CD8-positive, alpha-beta memory T cell (primary cell): ENCODE results near the gene NCAM1. TPM values are rescaled to one million over a fixed set of nuclear protein-coding genes. Genes with fewer than 3 reads are reported as not detected.

Experiments used
- CTCF ChIA-PET: fragments of 350-600 bp; sonication (Branson Sonifier 250); formaldehyde crosslinking; loops from one replicate; lab custom pipeline; 2021; ENCODE audit warnings: antibody characterized with exemption; lab: Charles Lee
- POLR2A ChIA-PET: fragments of 350-600 bp; sonication (Branson Sonifier 250); formaldehyde crosslinking; loops from one replicate; lab custom pipeline; 2021; ENCODE audit warnings: antibody characterized with exemption; lab: Charles Lee
- DNase-seq, 5 donors: peaks; one replicate each; pipeline versions ENCODE4 v3.0.0 to v3.0.0-alpha.2; 2020 to 2022; ENCODE audit warnings: mixed read lengths in 1 of 5
- H3K27ac ChIP-seq: one replicate; pipeline ENCODE4 v1.7.0; 2013; ENCODE audit warnings: low read depth, mild to moderate bottlenecking, low read length, moderate library complexity
- H3K27me3 ChIP-seq: 2 replicates; pipeline ENCODE4 v1.7.0; 2013; ENCODE audit warnings: low read length, mild to moderate bottlenecking; ENCODE audit not compliant: insufficient read depth, poor library complexity, severe bottlenecking
- H3K36me3 ChIP-seq: 2 replicates; pipeline ENCODE4 v1.7.0; 2013; ENCODE audit warnings: mild to moderate bottlenecking, low read length, moderate library complexity; ENCODE audit not compliant: insufficient read depth
- H3K4me1 ChIP-seq: 2 replicates; pipeline ENCODE4 v1.7.0; 2013; ENCODE audit warnings: mild to moderate bottlenecking, low read length, moderate library complexity; ENCODE audit not compliant: insufficient read depth
- H3K4me3 ChIP-seq: 2 replicates; pipeline ENCODE4 v1.7.0; 2013; ENCODE audit warnings: mild to moderate bottlenecking, low read length
- H3K9me3 ChIP-seq: 2 replicates; pipeline ENCODE4 v1.7.0; 2013; ENCODE audit warnings: mild to moderate bottlenecking, low read length
- H3K27ac Mint-ChIP-seq, 8 donors: one replicate each; pipeline ENCODE4 v1.8.0; 2020 to 2021; ENCODE audit warnings: mixed read lengths in 8 of 8, mild to moderate bottlenecking in 6 of 8, inconsistent platforms in 3 of 8, moderate library complexity in 3 of 8
- H3K27me3 Mint-ChIP-seq, 2 donors: one replicate each; pipeline ENCODE4 v1.8.0; 2020 to 2021; ENCODE audit warnings: mixed read lengths in 2 of 2, mild to moderate bottlenecking in 1 of 2, moderate library complexity in 1 of 2
- H3K36me3 Mint-ChIP-seq, 3 donors: one replicate each; pipeline ENCODE4 v1.8.0; 2020 to 2021; ENCODE audit warnings: mixed read lengths in 3 of 3, inconsistent platforms in 1 of 3, mild to moderate bottlenecking in 1 of 3
- H3K4me1 Mint-ChIP-seq, 3 donors: one replicate each; pipeline ENCODE4 v1.8.0; 2020 to 2021; ENCODE audit warnings: mixed read lengths in 3 of 3, inconsistent platforms in 1 of 3, mild to moderate bottlenecking in 1 of 3
- H3K4me3 Mint-ChIP-seq, 7 donors: one replicate each; pipeline ENCODE4 v1.8.0; 2020 to 2021; ENCODE audit warnings: mixed read lengths in 7 of 7, mild to moderate bottlenecking in 6 of 7, moderate library complexity in 4 of 7, inconsistent platforms in 2 of 7
- H3K9me3 Mint-ChIP-seq, 5 donors: one replicate each; pipeline ENCODE4 v1.8.0; 2020 to 2022; ENCODE audit warnings: mixed read lengths in 5 of 5, mild to moderate bottlenecking in 3 of 5, moderate library complexity in 2 of 5, inconsistent platforms in 1 of 5
- polyA plus RNA-seq: library from polyadenylated mRNA; unstranded; fragments of 300-500 nt; fragmentation: Illumina TruSeq; gene quantifications from one replicate; pipeline ENCODE4 v1.2.3, GENCODE V29; 2021
- total RNA-seq, 2 experiments: library from RNA; stranded (reverse); gene quantifications; one replicate each; pipeline ENCODE4 v1.2.3, GENCODE V29; 2021

NCAM1 gene
- total and polyA plus RNA-seq, 3 experiments from 2014 or later = 0.16 to 1.7 TPM; not detected in 1

DNA sequence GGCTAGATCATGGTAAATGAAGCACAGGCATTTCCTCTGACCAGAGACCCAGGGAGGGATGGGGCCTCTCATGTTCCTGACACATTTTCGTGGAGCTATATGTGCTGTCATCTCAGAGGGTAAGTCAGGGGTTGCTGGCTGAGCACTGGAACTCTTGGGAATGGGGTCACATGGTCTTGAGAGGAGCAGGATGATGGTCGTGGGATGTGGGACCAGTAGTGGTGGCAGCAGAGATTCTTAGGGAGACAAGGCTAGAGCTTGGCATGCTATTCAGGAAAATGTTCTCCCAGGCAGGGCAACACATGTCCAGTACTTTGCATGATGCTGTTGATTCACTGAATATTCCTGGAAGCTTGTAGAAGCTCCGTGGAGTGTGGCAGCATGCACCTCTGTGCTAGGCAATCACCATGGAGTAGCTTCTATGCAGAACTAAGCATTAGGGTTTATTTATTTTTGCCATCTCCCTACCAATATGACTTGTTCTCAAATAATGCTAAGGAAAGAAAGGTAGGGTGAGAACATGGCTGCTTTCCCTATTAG is 321.7 kb downstream of the NCAM1 start:
- Histone ChIP-seq H3K4me1 (no peaks in the 10 kb centered on the region), H3K4me3 (no peak overlapping the region), H3K9me3 (no peaks in the 10 kb centered on the region), H3K27ac (no peak overlapping the region), H3K36me3 (no peaks in the 10 kb centered on the region), H3K27me3 (no peaks in the 10 kb centered on the region)
- no peak for DNase-seq
- Mint-ChIP-seq H3K27ac (no peak overlapping the region), H3K4me1 (no peaks in the 10 kb centered on the region), H3K4me3 (no peak overlapping the region), H3K36me3 (no peaks in the 10 kb centered on the region), H3K27me3 (peaks cover 0 to 2% of the 10 kb centered on the region in 2 donors), H3K9me3 (no peaks in the 10 kb centered on the region)
- ChIA-PET POLR2A (no interaction called here), CTCF (no interaction called here)

DNA sequence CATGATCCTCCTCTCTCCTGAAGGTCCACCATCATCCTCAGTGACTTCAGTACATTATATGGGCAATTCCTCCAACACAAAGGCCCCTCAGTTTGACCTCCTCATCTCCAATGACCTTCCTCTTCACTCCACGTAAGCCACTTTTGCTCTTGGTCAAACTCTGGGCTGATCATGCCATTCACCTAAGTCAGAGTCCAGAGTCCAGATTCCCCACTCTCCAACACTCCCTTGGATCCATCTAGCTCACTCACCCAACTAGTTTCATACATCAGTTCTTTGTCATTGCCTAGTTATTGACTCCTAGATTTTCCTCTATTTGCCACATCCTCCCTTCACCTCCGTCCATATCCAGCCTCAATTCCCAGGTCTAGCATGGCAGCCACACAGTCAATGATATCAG is 322.7 kb downstream of the NCAM1 start:
- no peak for DNase-seq
- peaks cover 0 to 2% of the 10 kb centered on the region in 2 donors for H3K27me3 Mint-ChIP-seq
- Histone ChIP-seq H3K36me3 (no peaks in the 10 kb centered on the region), H3K27ac (no peak overlapping the region), H3K4me3 (no peak overlapping the region), H3K9me3 (no peaks in the 10 kb centered on the region), H3K4me1 (no peaks in the 10 kb centered on the region), H3K27me3 (no peaks in the 10 kb centered on the region)
- H3K4me3 Mint-ChIP-seq = no peak overlapping the region
- ChIA-PET CTCF (no interaction called here), POLR2A (no interaction called here)
- H3K9me3 Mint-ChIP-seq = no peaks in the 10 kb centered on the region
- H3K36me3 Mint-ChIP-seq = no peaks in the 10 kb centered on the region
- no peaks in the 10 kb centered on the region for H3K4me1 Mint-ChIP-seq
- H3K27ac Mint-ChIP-seq = no peak overlapping the region

DNA sequence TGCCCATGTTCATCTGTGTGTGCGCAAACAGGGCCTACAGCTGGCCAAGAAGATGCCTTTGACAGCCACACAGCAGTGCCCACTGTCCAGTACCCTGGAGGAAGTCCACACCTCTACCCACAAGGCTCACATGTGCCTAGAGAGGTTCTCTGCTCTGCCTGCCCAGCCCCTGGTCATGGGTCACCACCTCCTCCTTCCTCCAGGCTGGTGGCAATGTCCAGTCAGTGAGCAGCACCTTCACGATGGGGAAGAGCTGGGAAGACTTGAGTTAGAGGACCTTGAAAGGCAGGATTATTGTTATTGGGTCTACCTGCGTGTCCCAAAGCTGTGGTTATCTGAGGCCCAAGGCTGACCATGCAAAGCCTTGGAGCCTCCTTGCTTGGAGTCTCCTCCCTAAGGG is 324.8 kb downstream of the NCAM1 start:
- Mint-ChIP-seq H3K4me1 (no peaks in the 10 kb centered on the region), H3K4me3 (no peak overlapping the region), H3K27ac (no peak overlapping the region), H3K27me3 (peaks cover 0 to 2% of the 10 kb centered on the region in 2 donors), H3K9me3 (no peaks in the 10 kb centered on the region), H3K36me3 (no peaks in the 10 kb centered on the region)
- no peak for DNase-seq
- Histone ChIP-seq H3K4me1 (no peaks in the 10 kb centered on the region), H3K9me3 (no peaks in the 10 kb centered on the region), H3K27ac (no peak overlapping the region), H3K36me3 (no peaks in the 10 kb centered on the region), H3K27me3 (no peaks in the 10 kb centered on the region), H3K4me3 (no peak overlapping the region)
- CTCF ChIA-PET = no interaction called here
- POLR2A ChIA-PET = no interaction called here

DNA sequence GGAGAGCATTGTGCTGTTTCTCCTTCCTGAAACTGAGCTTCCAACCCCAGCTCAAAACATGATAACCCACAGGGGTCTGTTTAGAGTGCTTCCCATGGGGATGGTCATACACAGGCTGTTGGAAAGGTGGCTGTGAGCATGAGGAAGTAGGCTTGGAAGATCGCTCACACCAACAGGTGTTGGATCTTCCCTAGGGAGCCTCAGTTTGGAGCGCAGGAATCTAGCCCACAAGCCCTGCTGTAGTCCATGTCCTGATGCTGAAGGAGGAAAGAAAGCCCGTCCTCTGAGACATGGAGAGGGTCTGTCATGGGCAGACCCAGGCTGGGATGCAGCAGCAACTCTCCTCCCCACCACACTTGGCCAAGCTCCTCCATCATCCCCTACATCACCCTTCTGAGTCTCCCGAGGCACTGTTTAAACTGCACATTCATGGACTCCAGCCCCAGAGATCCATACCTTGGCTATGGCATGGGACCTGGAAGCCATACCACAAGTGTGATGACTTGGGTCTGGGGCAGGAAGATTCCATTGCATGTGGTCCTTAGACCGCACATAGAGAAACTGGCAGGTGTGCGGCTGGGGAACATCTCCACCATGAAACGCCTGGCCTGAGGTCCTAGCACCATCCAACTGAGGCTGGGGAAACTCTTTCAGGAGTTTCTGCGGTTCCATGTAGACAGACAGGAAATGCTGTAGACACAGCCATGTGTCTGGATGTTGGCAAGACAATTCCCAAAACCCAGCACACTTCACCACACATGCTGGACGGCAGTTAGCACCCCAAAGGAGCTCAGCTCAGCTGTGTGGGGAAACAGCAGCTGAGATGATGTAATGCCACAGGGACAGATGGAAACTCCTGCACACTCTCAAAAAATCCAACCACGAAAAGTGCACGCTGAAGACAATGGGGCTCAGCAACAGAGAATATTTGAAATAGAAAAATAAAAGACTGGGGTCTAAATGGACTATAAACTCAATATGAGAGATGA is 325.6 kb downstream of the NCAM1 start:
- Mint-ChIP-seq H3K4me3 (no peak overlapping the region), H3K4me1 (no peaks in the 10 kb centered on the region), H3K27ac (no peak overlapping the region), H3K9me3 (no peaks in the 10 kb centered on the region), H3K27me3 (peaks cover 0 to 3% of the 10 kb centered on the region in 2 donors), H3K36me3 (no peaks in the 10 kb centered on the region)
- no peak overlapping the region for H3K4me3 ChIP-seq
- no peak for DNase-seq
- no peaks in the 10 kb centered on the region for H3K9me3 ChIP-seq
- H3K36me3 ChIP-seq = no peaks in the 10 kb centered on the region
- no peaks in the 10 kb centered on the region for H3K27me3 ChIP-seq
- CTCF ChIA-PET = interaction anchor here (1.0 kb wide), 1 partner anchor 1006 kb away, joined by 3 read pairs; no protein-coding TSS in a partner anchor
- POLR2A ChIA-PET = no interaction called here
- H3K27ac ChIP-seq = no peak overlapping the region
- H3K4me1 ChIP-seq = no peaks in the 10 kb centered on the region

DNA sequence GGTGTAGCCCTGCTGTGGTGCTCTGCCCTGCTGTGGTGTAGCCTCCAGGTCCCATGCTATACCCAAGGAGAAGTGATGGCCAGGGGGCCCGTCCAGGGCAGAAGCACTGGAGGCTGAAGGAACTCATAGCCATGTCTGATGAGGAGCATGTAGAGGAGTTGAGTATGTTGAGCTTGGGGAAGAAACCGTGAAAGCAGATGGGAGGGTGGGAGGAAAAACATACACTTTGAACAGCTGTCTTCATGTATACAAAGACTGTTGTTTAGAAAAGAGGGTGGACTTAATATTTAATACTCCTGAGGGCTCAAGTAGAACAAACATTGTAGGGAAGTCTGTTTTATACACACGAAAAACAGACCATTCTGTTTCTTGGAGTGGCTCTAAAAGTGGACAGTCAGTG is 326.6 kb downstream of the NCAM1 start:
- no peaks in the 10 kb centered on the region for H3K4me1 Mint-ChIP-seq
- H3K4me3 Mint-ChIP-seq = no peak overlapping the region
- Histone ChIP-seq H3K9me3 (no peaks in the 10 kb centered on the region), H3K27ac (no peak overlapping the region), H3K27me3 (no peaks in the 10 kb centered on the region), H3K4me1 (no peaks in the 10 kb centered on the region), H3K4me3 (no peak overlapping the region), H3K36me3 (no peaks in the 10 kb centered on the region)
- POLR2A ChIA-PET = no interaction called here
- no peaks in the 10 kb centered on the region for H3K36me3 Mint-ChIP-seq
- no peak for DNase-seq
- peaks cover 3 to 7% of the 10 kb centered on the region in 2 donors for H3K27me3 Mint-ChIP-seq
- CTCF ChIA-PET = interaction anchor here (1.0 to 1.4 kb wide), 2 partner anchors 12 to 1007 kb away, joined by 3 read pairs; no protein-coding TSS in a partner anchor
- H3K27ac Mint-ChIP-seq = no peak overlapping the region
- H3K9me3 Mint-ChIP-seq = no peaks in the 10 kb centered on the region

DNA sequence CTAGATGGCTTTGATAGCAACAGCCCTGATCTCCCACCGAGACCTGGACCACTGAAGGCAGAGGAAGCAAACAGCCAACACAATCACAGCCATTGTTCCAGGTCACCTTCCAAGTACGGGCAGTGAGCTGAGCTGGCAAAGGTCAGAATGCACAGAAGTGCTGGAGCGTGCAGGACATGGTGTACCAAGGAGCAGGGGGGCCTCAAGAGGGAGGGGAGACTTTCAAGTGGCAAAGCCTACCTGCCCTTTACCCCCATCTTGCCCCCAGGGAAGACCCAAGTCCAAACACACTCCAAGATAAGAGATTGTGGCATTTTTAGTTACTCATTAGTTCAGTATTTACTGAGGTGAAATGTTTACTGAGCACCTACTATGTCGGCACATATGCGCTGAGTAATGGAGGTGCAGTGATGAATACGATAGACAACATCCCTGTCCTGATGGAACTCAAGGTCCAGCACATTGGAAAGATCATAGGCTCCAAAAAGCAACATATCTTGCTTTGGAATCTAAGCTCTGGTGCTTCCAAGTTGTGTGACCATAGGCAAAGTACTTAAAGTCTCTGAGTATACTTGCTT is 327.2 kb downstream of the NCAM1 start:
- no peak overlapping the region for H3K27ac Mint-ChIP-seq
- Histone ChIP-seq H3K27me3 (no peaks in the 10 kb centered on the region), H3K4me3 (no peak overlapping the region), H3K27ac (no peak overlapping the region), H3K9me3 (no peaks in the 10 kb centered on the region), H3K4me1 (no peaks in the 10 kb centered on the region), H3K36me3 (no peaks in the 10 kb centered on the region)
- no peaks in the 10 kb centered on the region for H3K36me3 Mint-ChIP-seq
- H3K9me3 Mint-ChIP-seq = no peaks in the 10 kb centered on the region
- POLR2A ChIA-PET = no interaction called here
- CTCF ChIA-PET = interaction anchor here (1.0 to 3.0 kb wide), 3 partner anchors 13 to 1006 kb away, joined by 3 to 16 read pairs (median 4); no protein-coding TSS in a partner anchor
- H3K4me1 Mint-ChIP-seq = no peaks in the 10 kb centered on the region
- H3K27me3 Mint-ChIP-seq = peaks cover 4 to 7% of the 10 kb centered on the region in 2 donors
- no peak overlapping the region for H3K4me3 Mint-ChIP-seq
- no peak for DNase-seq

DNA sequence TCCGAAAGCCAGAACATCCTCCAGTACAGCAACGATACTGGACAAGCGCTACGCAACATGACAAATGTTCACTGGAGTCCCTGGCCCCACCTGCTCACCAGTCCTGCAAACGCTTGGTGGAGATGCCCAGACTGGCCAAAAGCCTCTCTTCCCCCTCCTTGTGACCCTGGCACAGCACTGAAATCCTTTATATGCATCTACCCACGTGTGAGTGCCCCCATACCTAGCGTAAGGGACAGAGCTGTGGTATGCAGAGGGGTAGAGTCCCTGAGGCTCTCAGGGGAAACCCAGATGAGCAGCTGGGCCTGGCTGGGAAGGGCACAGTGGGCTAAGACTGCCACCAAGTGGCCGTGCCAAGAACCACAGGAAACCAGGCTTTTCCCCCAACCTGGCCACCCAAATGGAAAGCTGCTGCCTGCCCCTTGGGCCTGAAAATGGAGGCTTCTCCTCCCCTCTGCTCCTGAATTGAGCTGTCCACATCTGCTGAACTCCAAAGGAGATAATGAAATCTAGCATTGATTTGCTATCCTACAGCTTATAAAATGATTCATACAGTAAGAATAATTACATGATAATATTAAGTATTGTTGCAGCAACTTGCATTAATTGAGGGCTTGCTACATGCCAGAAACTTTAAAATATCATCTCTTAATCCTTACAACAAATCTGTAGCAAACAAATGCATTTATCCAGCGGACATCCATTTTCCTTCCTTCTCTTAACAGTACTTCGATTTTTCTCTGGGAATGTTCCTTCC is 328.4 kb downstream of the NCAM1 start:
- H3K9me3 ChIP-seq = no peaks in the 10 kb centered on the region
- H3K9me3 Mint-ChIP-seq = no peaks in the 10 kb centered on the region
- ChIA-PET CTCF (interaction anchor here (0.6 to 3.0 kb wide), 13 partner anchors 9 to 1069 kb away, joined by 3 to 16 read pairs (median 4); no protein-coding TSS in a partner anchor), POLR2A (no interaction called here)
- no peaks in the 10 kb centered on the region for H3K4me1 ChIP-seq
- no peak overlapping the region for H3K27ac ChIP-seq
- H3K4me3 Mint-ChIP-seq = no peak overlapping the region
- peaks cover 7 to 15% of the 10 kb centered on the region in 2 donors for H3K27me3 Mint-ChIP-seq
- H3K36me3 Mint-ChIP-seq = peaks cover 0 to 2% (median 0%) of the 10 kb centered on the region in 3 donors
- H3K36me3 ChIP-seq = no peaks in the 10 kb centered on the region
- H3K27me3 ChIP-seq = no peaks in the 10 kb centered on the region
- H3K27ac Mint-ChIP-seq = no peak overlapping the region
- DNase-seq = peak; percentile 20 to 69 (median 40)
- no peak overlapping the region for H3K4me3 ChIP-seq
- no peaks in the 10 kb centered on the region for H3K4me1 Mint-ChIP-seq
